Measurements from ENCODE around the gene CTRL.

Gene CTRL

DNA sequence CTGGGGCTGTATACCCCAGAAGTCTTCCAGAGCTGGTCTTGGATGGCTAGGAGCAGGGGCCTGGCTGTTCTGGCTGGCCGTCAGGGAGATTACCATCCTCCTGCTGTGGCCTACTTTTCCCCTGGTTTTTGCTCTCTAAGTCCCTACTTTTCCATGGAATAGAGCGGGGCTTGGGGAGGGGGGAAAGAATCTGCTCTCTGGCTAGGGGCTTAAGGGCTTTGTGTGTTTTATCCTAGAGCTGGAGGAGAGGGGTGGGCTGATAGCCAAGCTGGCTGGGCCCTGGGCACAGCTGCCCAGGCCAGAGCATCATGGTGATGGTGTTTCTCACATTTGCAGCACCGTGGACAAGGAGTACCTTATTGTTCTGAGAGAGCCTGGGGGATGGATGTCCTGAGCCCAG is 43.3 kb downstream of the CTRL start:
- TF ChIP-seq, protein P1, sequence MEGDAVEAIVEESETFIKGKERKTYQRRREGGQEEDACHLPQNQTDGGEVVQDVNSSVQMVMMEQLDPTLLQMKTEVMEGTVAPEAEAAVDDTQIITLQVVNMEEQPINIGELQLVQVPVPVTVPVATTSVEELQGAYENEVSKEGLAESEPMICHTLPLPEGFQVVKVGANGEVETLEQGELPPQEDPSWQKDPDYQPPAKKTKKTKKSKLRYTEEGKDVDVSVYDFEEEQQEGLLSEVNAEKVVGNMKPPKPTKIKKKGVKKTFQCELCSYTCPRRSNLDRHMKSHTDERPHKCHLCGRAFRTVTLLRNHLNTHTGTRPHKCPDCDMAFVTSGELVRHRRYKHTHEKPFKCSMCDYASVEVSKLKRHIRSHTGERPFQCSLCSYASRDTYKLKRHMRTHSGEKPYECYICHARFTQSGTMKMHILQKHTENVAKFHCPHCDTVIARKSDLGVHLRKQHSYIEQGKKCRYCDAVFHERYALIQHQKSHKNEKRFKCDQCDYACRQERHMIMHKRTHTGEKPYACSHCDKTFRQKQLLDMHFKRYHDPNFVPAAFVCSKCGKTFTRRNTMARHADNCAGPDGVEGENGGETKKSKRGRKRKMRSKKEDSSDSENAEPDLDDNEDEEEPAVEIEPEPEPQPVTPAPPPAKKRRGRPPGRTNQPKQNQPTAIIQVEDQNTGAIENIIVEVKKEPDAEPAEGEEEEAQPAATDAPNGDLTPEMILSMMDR (IDR thresholded peaks at IDR 0.05), result no peak

DNA sequence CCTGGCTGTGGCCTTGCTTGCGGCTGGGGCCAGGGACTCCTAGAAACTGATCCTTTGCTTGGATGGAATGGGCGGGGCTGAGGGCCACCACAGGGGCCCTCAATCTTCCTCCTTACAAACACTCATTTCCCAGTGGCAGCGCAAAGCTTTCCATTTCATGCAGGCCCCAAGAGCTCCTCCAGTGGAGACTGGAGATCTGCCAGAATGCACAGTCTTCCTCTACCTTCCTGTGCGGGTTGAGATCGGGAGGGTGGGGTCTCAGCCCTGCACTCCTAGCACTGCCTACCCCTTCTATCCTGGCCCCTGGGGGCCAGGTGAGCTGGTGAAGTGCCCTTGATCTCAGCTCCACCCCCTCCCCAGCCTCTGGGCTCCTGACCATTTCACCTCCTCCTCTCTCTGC is 45.3 kb downstream of the CTRL start:
- TF ChIP-seq, protein P1 (IDR thresholded peaks at IDR 0.05), result no peak

DNA sequence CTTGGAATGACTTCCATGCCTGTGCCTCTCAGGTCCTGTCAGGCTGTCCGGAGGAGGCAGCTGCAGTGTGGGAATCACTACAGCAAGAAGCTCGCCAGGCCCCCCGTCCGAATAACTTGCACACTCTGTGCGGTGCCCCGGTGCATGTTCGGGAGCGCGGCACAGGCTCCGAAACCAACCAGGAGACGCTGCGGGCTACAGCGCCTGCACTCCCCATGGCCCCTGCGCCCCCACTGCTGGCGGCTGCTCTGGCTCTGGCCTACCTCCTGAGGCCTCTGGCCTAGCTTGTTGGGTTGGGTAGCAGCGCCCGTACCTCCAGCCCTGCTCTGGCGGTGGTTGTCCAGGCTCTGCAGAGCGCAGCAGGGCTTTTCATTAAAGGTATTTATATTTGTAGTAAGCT is 45.7 kb downstream of the CTRL start:
- TF ChIP-seq, protein P1 (IDR thresholded peaks at IDR 0.05), result no peak

DNA sequence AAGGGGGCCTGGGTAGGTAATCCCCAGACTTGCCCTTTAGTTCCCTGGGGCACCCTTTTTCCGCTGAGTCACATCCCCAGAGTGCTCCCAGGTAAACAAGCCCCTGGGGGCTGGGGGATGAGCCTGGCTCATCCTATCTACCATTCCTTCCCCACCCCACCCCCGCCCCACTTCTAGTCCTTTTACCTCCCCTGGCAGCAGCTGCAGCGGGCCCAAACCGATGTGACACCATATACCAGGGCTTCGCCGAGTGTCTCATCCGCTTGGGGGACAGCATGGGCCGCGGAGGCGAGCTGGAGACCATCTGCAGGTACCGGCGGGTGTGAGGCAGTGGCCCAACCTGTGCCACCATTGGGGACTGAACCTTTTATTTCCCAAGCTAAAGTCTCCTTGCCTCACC is 46.1 kb downstream of the CTRL start:
- TF ChIP-seq, protein P1 (IDR thresholded peaks at IDR 0.05), result no peak

DNA sequence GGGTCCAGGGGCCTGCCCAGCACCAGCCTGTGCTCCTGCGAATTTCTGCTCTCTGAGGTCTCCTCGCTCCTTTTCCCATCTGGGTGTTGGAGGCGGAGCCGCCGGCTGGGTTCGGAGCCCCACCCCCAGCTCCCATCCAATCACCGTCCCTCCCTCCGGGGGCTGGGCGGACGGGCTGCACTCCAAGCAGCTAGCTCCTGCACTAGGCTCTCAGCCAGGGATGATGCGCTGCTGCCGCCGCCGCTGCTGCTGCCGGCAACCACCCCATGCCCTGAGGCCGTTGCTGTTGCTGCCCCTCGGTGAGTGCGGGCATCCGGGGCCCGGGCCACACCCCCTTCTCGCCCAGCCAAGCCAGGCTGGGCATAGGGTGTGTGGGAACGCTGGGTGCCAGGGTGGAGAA is 47.0 kb downstream of the CTRL start, which contains the start of gene NRN1L:
TSS of gene NRN1L (plus strand) at position 202 of the 400 bp plus-strand sequence. CDS start at position 221, 19 bp downstream.
- TF ChIP-seq, protein P1 (IDR thresholded peaks at IDR 0.05), result no peak

DNA sequence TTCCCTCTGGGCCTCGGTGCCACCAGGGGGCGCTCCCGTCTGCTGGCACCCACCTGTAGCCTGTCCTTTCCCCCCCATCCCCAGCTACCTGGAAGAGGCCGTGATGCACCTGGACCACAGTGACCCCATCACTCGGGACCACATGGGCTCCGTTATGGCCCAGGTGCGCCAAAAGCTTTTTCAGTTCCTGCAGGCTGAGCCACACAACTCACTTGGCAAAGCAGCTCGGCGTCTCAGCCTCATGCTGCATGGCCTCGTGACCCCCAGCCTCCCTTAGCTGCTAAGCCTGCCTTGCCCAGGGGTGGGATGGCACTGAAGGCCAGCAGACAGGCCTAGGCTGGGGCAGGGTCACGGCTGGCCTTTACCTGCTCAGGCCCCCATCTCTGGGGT is 47.8 kb downstream of the CTRL start:
- TF ChIP-seq, protein P1 (IDR thresholded peaks at IDR 0.05), result peak; percentile 94

DNA sequence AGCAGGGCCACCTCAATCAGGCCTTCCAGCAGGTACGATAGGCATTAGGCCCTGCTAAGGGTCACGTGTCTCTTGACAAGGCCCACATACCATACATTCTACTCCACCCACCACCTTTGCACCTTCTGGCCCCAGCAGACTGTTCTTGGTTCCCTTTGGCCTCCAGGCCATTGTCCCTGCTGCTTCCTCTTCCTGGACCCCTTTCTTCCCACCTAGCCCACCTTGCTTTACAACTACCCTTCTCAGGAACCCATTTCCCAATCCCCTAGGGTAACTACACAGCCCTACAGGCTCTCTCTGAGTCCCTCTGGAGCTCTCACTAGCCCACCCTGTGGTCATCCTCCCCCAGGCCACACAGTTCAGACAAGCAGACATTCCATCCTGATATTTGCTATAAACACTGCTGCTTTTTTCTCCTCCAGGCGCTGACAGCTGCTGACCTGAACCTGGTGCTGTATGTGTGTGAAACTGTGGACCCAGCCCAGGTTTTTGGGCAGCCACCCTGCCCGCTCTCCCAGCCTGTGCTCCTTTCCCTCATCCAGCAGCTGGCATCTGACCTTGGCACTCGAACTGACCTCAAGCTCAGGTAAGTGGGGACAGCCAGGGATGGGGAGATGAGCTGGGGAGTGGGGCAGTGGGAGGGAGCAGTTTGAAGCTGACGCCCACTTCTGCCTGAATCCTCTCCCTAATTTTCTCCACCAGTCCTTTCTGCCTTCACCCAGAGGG is 48.4 kb downstream of the CTRL start:
- TF ChIP-seq, protein P1 (IDR thresholded peaks at IDR 0.05), result no peak

Data from LNCAP (cell line).